Keratinocyte (primary cell): ENCODE measurements around the gene GSPT1.

Source experiments
- EZH2 ChIP-seq: IDR thresholded peaks from one replicate; pipeline ENCODE4 v1.6.1; 2012; ENCODE audit warnings: inconsistent platforms, mild to moderate bottlenecking, low read length, moderate library complexity
- TF ChIP-seq, protein P1 (sequence below), 3 experiments: IDR thresholded peaks in 1 of 3; conservative IDR thresholded peaks in 1 of 3; optimal IDR thresholded peaks in 1 of 3; 2 replicates in 2 of 3; 3 replicates in 1 of 3; pipeline versions ENCODE3 to v1.5.1; 2011; ENCODE audit warnings: low read length in 3 of 3, mild to moderate bottlenecking in 3 of 3, moderate library complexity in 2 of 3, control low read depth in 1 of 3, inconsistent platforms in 1 of 3; ENCODE audit not compliant: insufficient read depth in 2 of 3; ENCODE audit errors: extremely low read depth in 1 of 3

DNA sequence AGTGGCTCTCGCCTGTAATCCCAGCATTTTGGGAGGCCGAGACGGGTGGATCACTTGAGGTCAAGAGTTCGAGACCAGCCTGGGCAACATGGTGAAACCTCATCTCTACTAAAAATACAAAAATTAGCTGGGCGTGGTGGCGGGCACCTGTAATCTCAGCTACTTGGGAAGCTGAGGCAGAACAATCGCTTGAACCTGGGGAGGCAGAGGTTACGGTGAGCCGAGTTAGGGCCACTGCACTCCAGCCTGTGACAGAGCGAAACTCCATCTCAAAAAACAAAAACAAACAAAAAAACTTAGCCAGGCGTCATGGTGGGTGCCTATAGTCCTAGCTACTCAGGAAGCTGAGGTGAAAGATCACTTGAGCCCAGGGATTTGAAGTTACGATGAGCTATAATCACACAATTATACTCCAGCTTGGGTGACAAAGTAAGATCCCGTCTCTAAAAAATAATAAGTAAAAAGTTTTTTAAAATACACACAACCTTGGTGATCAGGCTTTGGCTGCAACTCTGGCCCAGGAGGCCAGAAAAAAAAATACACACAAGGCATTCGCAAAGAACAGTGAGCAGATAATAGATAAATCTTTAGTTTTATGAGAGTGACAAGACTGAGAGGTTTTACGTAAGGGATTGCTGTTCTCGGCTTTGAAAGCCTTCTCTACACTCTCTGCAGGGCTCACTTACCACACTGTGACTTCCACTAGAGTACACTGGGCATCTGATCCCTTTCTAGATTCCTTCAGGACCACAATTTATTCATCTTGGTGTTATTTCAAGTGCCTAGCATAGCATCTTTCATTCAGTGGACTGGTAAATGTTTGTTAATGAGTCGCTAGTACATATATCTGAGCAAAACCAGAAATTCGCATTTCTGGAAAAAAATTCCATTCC, 5.9 kb downstream of the GSPT1 start:
- TF ChIP-seq EZH2: no peak
- TF ChIP-seq, protein P1, sequence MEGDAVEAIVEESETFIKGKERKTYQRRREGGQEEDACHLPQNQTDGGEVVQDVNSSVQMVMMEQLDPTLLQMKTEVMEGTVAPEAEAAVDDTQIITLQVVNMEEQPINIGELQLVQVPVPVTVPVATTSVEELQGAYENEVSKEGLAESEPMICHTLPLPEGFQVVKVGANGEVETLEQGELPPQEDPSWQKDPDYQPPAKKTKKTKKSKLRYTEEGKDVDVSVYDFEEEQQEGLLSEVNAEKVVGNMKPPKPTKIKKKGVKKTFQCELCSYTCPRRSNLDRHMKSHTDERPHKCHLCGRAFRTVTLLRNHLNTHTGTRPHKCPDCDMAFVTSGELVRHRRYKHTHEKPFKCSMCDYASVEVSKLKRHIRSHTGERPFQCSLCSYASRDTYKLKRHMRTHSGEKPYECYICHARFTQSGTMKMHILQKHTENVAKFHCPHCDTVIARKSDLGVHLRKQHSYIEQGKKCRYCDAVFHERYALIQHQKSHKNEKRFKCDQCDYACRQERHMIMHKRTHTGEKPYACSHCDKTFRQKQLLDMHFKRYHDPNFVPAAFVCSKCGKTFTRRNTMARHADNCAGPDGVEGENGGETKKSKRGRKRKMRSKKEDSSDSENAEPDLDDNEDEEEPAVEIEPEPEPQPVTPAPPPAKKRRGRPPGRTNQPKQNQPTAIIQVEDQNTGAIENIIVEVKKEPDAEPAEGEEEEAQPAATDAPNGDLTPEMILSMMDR (optimal IDR thresholded peaks at IDR 0.05 in 1 of 3, IDR thresholded peaks at IDR 0.05 in 1 of 3, conservative IDR thresholded peaks at IDR 0.05 in 1 of 3; ENCODE audit: extremely low read depth in 1 of 3, insufficient read depth in 2 of 3, low read length in 3 of 3): no peak
